ENCODE measurements around the gene PROB1. TPM values are rescaled to one million over a fixed set of nuclear protein-coding genes. Genes with fewer than 3 reads are reported as not detected.
A peak's percentile ranks its signal among the peaks of the same experiment; 100 is the strongest.

Gene PROB1
- total RNA-seq, 6 experiments from 2014 or later, result 2.8 to 5.3 (median 5.1) TPM

- DNase-seq, result peak; percentile 58
- peaks cover 7% of the 10 kb centered on the region for H3K36me3 Mint-ChIP-seq (ENCODE audit: low read depth)
- H3K4me1 Mint-ChIP-seq (ENCODE audit: low read depth), result peaks cover 22% of the 10 kb centered on the region
Observed at GRCh38 chr5:139391570-139392323, 3.2 kb downstream of the PROB1 start.

GRCh38 chr5:139390639-139391569 lies 4.0 kb downstream of the PROB1 start:
- Mint-ChIP-seq H3K4me3 (peak overlapping the region; percentile 82; the same call in 1 of the 2 replicates), H3K27me3 (ENCODE audit: insufficient read depth) (peaks cover 3% of the 10 kb centered on the region), H3K27ac (peak overlapping the region; percentile 98), H3K9me3 (peaks cover 5% of the 10 kb centered on the region; the same call in 1 of the 2 replicates), H3K4me1 (ENCODE audit: low read depth) (peaks cover 27% of the 10 kb centered on the region), H3K36me3 (ENCODE audit: low read depth) (peaks cover 7% of the 10 kb centered on the region)
- no peak for DNase-seq
- TF ChIP-seq, protein P1, sequence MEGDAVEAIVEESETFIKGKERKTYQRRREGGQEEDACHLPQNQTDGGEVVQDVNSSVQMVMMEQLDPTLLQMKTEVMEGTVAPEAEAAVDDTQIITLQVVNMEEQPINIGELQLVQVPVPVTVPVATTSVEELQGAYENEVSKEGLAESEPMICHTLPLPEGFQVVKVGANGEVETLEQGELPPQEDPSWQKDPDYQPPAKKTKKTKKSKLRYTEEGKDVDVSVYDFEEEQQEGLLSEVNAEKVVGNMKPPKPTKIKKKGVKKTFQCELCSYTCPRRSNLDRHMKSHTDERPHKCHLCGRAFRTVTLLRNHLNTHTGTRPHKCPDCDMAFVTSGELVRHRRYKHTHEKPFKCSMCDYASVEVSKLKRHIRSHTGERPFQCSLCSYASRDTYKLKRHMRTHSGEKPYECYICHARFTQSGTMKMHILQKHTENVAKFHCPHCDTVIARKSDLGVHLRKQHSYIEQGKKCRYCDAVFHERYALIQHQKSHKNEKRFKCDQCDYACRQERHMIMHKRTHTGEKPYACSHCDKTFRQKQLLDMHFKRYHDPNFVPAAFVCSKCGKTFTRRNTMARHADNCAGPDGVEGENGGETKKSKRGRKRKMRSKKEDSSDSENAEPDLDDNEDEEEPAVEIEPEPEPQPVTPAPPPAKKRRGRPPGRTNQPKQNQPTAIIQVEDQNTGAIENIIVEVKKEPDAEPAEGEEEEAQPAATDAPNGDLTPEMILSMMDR (IDR thresholded peaks at IDR 0.05), result no peak

More at GRCh38 chr5:139391570-139392323, 3.2 kb downstream of the PROB1 start:
- H3K27me3 Mint-ChIP-seq (ENCODE audit: insufficient read depth), result peaks cover 5% of the 10 kb centered on the region
- H3K4me3 Mint-ChIP-seq, result peak overlapping the region; percentile 82
- H3K27ac Mint-ChIP-seq, result peak overlapping the region; percentile 98
- TF ChIP-seq, protein P1 (IDR thresholded peaks at IDR 0.05), result no peak
- peaks cover 5% of the 10 kb centered on the region; the same call in 1 of the 2 replicates for H3K9me3 Mint-ChIP-seq

DNA sequence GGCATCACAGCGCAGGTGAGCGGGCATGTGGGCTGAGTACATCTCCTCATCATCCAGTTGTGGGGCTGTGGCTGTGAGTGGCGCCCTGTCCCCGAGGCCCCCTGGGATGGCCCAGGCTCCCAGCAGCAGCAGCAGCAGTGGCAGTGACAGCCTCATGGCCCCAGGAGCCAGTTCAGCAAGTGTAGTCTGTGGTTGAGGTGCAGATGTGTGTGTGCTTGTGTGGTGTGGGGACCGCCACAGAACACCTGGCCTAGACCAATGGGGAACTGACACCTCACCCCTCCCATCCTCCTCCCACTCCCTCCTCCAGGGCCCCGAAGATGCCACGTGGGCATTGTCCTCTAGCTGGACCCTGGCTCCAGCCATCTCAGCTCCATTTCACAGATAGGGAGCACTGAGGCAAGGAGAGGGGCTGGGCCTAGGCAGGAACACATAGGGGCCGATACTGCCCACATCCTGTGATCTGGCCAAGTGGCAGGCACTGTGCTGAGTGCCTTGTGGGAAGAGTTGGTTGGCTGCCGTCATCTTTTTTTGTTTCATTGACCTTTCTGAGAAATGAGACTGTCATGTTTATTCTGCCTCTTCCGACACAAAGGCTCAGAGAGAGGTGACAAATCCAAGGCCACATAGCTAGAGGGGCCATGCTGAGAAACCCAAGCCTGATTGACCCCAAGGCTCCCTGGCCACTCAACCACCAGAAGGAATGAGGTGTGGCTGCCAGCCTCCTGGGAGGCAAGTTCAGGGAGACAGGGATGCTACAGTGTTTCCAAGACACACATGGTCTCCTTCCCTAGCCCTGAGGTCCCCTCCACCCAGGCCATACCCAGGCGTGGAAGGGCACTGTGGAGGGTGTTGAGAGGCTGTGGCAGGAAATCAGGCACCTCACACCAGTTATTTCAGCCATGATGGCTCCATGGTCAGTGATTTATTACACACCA lies 4.9 kb downstream of the PROB1 start, which contains the start of gene MZB1:
Gene MZB1 (minus strand): TSS at position 213 of the 938 bp plus-strand sequence. CDS start 57 bp downstream, at position 156.
- no peak within 1 kb of the TSS for H3K4me3 Mint-ChIP-seq
- peaks cover 3% of the 10 kb centered on the region for H3K27me3 Mint-ChIP-seq (ENCODE audit: insufficient read depth)
- no peak for DNase-seq
- H3K4me1 Mint-ChIP-seq (ENCODE audit: low read depth), result peaks cover 36% of the 10 kb centered on the region
- H3K9me3 Mint-ChIP-seq, result peaks cover 5% of the 10 kb centered on the region; the same call in 1 of the 2 replicates
- TF ChIP-seq, protein P1 (IDR thresholded peaks at IDR 0.05), result no peak
- peaks cover 7% of the 10 kb centered on the region for H3K36me3 Mint-ChIP-seq (ENCODE audit: low read depth)
- peak within 1 kb of the TSS; percentile 98 for H3K27ac Mint-ChIP-seq

GRCh38 chr5:139388198-139388821 lies 6.6 kb downstream of the PROB1 start:
- Mint-ChIP-seq H3K4me3 (no peak overlapping the region; the same call in 1 of the 2 replicates), H3K36me3 (ENCODE audit: low read depth) (peaks cover 7% of the 10 kb centered on the region)

More at GRCh38 chr5:139388198-139388821, 6.6 kb downstream of the PROB1 start:
- Mint-ChIP-seq H3K27me3 (ENCODE audit: insufficient read depth) (peaks cover 3% of the 10 kb centered on the region), H3K27ac (no peak overlapping the region), H3K9me3 (peaks cover 5% of the 10 kb centered on the region; the same call in 1 of the 2 replicates), H3K4me1 (ENCODE audit: low read depth) (peaks cover 44% of the 10 kb centered on the region)
- no peak for DNase-seq
- TF ChIP-seq, protein P1 (IDR thresholded peaks at IDR 0.05), result no peak

Measured in HFFc6 (cell line).